ENCODE results near the gene SAMD9. TPM values are rescaled to one million over a fixed set of nuclear protein-coding genes. Genes with fewer than 3 reads are reported as not detected.
A peak's percentile ranks its signal among the peaks of the same experiment; 100 is the strongest.

SAMD9 gene
- total RNA-seq = 11.0 TPM
- 2.2 TPM for polyA plus RNA-seq (ENCODE audit: insufficient read depth, low read depth, low replicate concordance)
- long read RNA-seq, donor 1, full-length matches to known transcripts = 1 of 1 reads
- long read RNA-seq, donor 1, partial matches to known transcripts = 0 of 1 reads
- long read RNA-seq, donor 1, other reads (novel, unspliced or antisense) = 0 of 1 reads
- long read RNA-seq, donor 2, full-length matches to known transcripts = 3 of 3 reads
- long read RNA-seq, donor 2, partial matches to known transcripts = 0 of 3 reads
- long read RNA-seq, donor 2, other reads (novel, unspliced or antisense) = 0 of 3 reads
- long read RNA-seq, donor 3, full-length matches to known transcripts = 4 of 4 reads
- long read RNA-seq, donor 3, partial matches to known transcripts = 0 of 4 reads
- long read RNA-seq, donor 3, other reads (novel, unspliced or antisense) = 0 of 4 reads
- long read RNA-seq, donor 4, full-length matches to known transcripts = 2 of 2 reads
- long read RNA-seq, donor 4, partial matches to known transcripts = 0 of 2 reads
- long read RNA-seq, donor 4, other reads (novel, unspliced or antisense) = 0 of 2 reads
- long read RNA-seq, donor 5 = 0 reads
- long read RNA-seq, donor 6, full-length matches to known transcripts = 2 of 2 reads
- long read RNA-seq, donor 6, partial matches to known transcripts = 0 of 2 reads
- long read RNA-seq, donor 6, other reads (novel, unspliced or antisense) = 0 of 2 reads
- long read RNA-seq, donor 7, full-length matches to known transcripts = 3 of 3 reads
- long read RNA-seq, donor 7, partial matches to known transcripts = 0 of 3 reads
- long read RNA-seq, donor 7, other reads (novel, unspliced or antisense) = 0 of 3 reads
- long read RNA-seq, donor 8 = 0 reads
- long read RNA-seq, donor 9 = 0 reads
- long read RNA-seq, donor 10, full-length matches to known transcripts = 2 of 2 reads
- long read RNA-seq, donor 10, partial matches to known transcripts = 0 of 2 reads
- long read RNA-seq, donor 10, other reads (novel, unspliced or antisense) = 0 of 2 reads

DNA sequence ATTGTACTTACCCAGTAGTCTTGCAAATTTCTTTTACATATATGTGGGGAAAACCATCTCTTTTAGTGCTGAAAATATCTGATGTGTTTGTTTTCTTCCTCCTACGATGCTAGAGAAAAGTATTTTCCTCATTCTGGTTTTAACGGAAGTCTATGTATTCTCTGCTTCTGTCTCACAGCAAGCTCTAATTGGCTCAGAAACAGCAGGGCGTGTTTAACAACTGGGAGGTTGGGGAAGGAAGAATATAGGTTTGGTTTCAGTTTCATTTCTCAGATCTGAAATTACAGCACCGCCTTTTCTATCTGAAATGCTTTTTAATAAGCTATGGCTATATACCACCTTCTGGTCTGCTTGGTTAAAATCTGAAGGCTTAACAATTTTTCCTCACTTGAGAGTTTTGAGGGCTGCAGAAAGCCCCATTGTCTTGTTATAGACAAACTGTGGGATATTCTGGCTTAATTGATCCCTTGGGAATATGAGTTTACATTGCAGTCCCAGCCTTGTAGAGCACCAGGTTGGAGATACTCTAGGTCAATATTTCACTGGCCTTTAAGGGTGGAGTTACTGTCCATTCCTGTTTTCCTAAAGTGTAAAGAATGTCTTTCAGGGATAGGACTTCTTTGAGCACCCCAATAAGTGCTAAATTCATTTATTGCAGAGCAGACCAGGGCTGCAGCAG, at the start of gene SAMD9:
TSS of gene SAMD9 (minus strand) at position 128 of the 679 bp plus-strand sequence. CDS start 11,882 bp downstream, outside the sequence.
- H3K27ac ChIP-seq (ENCODE audit: low read depth in 2 of 2, low read length in 2 of 2) = peak within 1 kb of the TSS; percentile 55 to 63
- peak; percentile 8 for FAIRE-seq
- TF ChIP-seq, protein P1, sequence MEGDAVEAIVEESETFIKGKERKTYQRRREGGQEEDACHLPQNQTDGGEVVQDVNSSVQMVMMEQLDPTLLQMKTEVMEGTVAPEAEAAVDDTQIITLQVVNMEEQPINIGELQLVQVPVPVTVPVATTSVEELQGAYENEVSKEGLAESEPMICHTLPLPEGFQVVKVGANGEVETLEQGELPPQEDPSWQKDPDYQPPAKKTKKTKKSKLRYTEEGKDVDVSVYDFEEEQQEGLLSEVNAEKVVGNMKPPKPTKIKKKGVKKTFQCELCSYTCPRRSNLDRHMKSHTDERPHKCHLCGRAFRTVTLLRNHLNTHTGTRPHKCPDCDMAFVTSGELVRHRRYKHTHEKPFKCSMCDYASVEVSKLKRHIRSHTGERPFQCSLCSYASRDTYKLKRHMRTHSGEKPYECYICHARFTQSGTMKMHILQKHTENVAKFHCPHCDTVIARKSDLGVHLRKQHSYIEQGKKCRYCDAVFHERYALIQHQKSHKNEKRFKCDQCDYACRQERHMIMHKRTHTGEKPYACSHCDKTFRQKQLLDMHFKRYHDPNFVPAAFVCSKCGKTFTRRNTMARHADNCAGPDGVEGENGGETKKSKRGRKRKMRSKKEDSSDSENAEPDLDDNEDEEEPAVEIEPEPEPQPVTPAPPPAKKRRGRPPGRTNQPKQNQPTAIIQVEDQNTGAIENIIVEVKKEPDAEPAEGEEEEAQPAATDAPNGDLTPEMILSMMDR (IDR thresholded peaks at IDR 0.05; ENCODE audit: borderline replicate concordance, extremely low read depth, insufficient read depth) = no peak

DNA sequence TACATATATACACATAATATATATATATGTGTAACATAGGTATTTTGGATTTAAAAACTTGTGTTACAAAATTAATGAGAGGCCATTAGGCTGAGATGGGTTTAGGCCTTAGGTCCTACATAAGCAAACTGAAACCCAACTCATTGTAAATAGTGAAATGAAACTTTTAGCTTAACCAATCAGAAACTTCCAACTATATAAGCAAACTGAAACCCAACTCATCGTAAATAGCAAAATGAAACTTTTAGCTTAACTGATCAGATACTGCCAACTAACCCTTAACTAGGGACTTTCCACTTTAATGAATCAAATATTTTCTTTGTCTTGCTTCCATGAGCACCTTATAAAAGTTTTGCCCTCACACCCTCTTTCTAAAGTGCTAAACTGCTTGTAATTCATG, 47.7 kb upstream of the SAMD9 start:
- Histone ChIP-seq H3K9ac (ENCODE audit: low read length in 3 of 3) (no peak overlapping the region), H3K4me1 (ENCODE audit: control insufficient read depth in 2 of 3, insufficient read depth in 2 of 3, low read depth in 1 of 3, low read length in 3 of 3) (no peaks in the 10 kb centered on the region), H3K27ac (ENCODE audit: low read depth in 2 of 2, low read length in 2 of 2) (no peak overlapping the region), H3K36me3 (ENCODE audit: control insufficient read depth in 2 of 3, insufficient read depth in 3 of 3, low read length in 3 of 3) (no peaks in the 10 kb centered on the region), H3K4me3 (ENCODE audit: low read length in 3 of 3) (no peak overlapping the region), H3K27me3 (ENCODE audit: control insufficient read depth, insufficient read depth, low read length) (no peaks in the 10 kb centered on the region), H3K9me3 (ENCODE audit: control insufficient read depth in 2 of 3, insufficient read depth in 1 of 3, low read length in 3 of 3) (no peaks in the 10 kb centered on the region)
- TF ChIP-seq, protein P1 (IDR thresholded peaks at IDR 0.05; ENCODE audit: borderline replicate concordance, extremely low read depth, insufficient read depth) = no peak
- no peak for DNase-seq
- intact Hi-C loops (cut with DNase I) = no loop called here
- no peak for FAIRE-seq

More for the DNA sequence above, at the start of gene SAMD9:
- peak in 2 of 5 donors; percentile 69 to 93 for DNase-seq
- peaks cover 0 to 4% (median 0%) of the 10 kb centered on the region in 3 donors for H3K4me1 ChIP-seq (ENCODE audit: control insufficient read depth in 2 of 3, insufficient read depth in 2 of 3, low read depth in 1 of 3, low read length in 3 of 3)
- no peaks in the 10 kb centered on the region for H3K27me3 ChIP-seq (ENCODE audit: control insufficient read depth, insufficient read depth, low read length)
- peak within 1 kb of the TSS; percentile 61 to 85 (median 79) for H3K4me3 ChIP-seq (ENCODE audit: low read length in 3 of 3)
- no peaks in the 10 kb centered on the region for H3K9me3 ChIP-seq (ENCODE audit: control insufficient read depth in 2 of 3, insufficient read depth in 1 of 3, low read length in 3 of 3)
- intact Hi-C loops (cut with DNase I) = no loop called here
- H3K36me3 ChIP-seq (ENCODE audit: control insufficient read depth in 2 of 3, insufficient read depth in 3 of 3, low read length in 3 of 3) = no peaks in the 10 kb centered on the region
- H3K9ac ChIP-seq (ENCODE audit: low read length in 3 of 3) = peak within 1 kb of the TSS; percentile 27 to 71 (median 59)

DNA sequence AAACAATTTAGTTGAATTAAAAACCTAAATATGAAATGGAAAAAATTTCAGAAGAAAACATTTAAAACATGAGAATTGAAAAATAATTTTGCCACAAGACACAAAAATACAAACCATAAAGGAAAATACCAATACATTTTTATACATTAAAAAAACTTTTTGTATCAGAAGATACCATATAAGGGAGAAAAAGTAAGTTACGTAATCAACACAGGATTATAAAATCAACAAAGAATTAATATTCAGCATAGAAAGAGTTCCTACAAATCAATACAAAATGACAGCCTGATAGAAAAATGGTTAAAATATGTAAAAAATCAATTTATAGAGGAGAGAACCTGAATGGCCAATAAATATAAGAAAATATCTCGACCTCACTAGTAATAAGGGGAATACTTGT, 47.0 kb upstream of the SAMD9 start:
- DNase-seq (no peak), FAIRE-seq (no peak)
- intact Hi-C loops (cut with DNase I) = no loop called here
- Histone ChIP-seq H3K36me3 (ENCODE audit: control insufficient read depth in 2 of 3, insufficient read depth in 3 of 3, low read length in 3 of 3) (no peaks in the 10 kb centered on the region), H3K4me1 (ENCODE audit: control insufficient read depth in 2 of 3, insufficient read depth in 2 of 3, low read depth in 1 of 3, low read length in 3 of 3) (no peaks in the 10 kb centered on the region), H3K27me3 (ENCODE audit: control insufficient read depth, insufficient read depth, low read length) (no peaks in the 10 kb centered on the region), H3K9me3 (ENCODE audit: control insufficient read depth in 2 of 3, insufficient read depth in 1 of 3, low read length in 3 of 3) (no peaks in the 10 kb centered on the region), H3K27ac (ENCODE audit: low read depth in 2 of 2, low read length in 2 of 2) (no peak overlapping the region), H3K4me3 (ENCODE audit: low read length in 3 of 3) (no peak overlapping the region), H3K9ac (ENCODE audit: low read length in 3 of 3) (no peak overlapping the region)
- TF ChIP-seq, protein P1 (IDR thresholded peaks at IDR 0.05; ENCODE audit: borderline replicate concordance, extremely low read depth, insufficient read depth) = no peak

Data from kidney (tissue), 22 donors.